ENCODE measurements around the gene CBX1. TPM values are rescaled to one million over a fixed set of nuclear protein-coding genes. Genes with fewer than 3 reads are reported as not detected.
"Not testable (repeated sequence)": the region's sequence is repeated elsewhere in the genome, so short reads cannot be mapped to it uniquely, and the experiment has no call there.

The CBX1 gene
- total RNA-seq, 2 experiments from 2014 or later: 5.5 to 6.6 TPM

DNA sequence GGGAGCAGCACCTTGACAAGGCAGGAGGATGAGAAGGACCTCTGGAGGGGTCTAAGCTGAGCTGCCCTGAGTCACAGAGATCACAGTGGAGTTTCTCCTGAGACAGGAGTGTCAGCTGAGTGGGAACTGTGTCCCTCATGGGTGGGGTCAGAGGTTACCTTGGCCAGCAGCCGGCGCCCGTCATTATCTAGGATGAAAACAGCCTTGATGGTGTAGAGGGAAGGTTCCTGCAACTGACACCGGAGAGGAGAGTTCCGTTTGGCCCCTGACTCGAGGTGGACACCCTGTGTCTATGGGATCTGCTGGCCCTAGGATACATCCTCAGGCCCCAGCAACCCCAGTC is 64.6 kb downstream of the CBX1 start:
- TF ChIP-seq, protein P1, sequence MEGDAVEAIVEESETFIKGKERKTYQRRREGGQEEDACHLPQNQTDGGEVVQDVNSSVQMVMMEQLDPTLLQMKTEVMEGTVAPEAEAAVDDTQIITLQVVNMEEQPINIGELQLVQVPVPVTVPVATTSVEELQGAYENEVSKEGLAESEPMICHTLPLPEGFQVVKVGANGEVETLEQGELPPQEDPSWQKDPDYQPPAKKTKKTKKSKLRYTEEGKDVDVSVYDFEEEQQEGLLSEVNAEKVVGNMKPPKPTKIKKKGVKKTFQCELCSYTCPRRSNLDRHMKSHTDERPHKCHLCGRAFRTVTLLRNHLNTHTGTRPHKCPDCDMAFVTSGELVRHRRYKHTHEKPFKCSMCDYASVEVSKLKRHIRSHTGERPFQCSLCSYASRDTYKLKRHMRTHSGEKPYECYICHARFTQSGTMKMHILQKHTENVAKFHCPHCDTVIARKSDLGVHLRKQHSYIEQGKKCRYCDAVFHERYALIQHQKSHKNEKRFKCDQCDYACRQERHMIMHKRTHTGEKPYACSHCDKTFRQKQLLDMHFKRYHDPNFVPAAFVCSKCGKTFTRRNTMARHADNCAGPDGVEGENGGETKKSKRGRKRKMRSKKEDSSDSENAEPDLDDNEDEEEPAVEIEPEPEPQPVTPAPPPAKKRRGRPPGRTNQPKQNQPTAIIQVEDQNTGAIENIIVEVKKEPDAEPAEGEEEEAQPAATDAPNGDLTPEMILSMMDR (IDR thresholded peaks at IDR 0.05): no peak
- Mint-ChIP-seq H3K27ac (no peak overlapping the region), H3K4me3 (peak overlapping the region; percentile 83), H3K27me3 (peaks cover 61% of the 10 kb centered on the region), H3K4me1 (ENCODE audit: low read depth) (peaks cover 9% of the 10 kb centered on the region), H3K36me3 (ENCODE audit: low read depth) (no peaks in the 10 kb centered on the region), H3K9me3 (no peaks in the 10 kb centered on the region)
- Histone ChIP-seq H3K4me3 (ENCODE audit: low read length) (peak overlapping the region; percentile 76), H3K27me3 (ENCODE audit: control insufficient read depth in 1 of 2, insufficient read depth in 2 of 2, low read length in 2 of 2) (peaks cover 17 to 26% of the 10 kb centered on the region in 2 experiments), H3K4me1 (ENCODE audit: insufficient read depth, low read length) (peaks cover 15% of the 10 kb centered on the region), H3K27ac (ENCODE audit: low read depth in 1 of 2, low read length in 2 of 2) (no peak overlapping the region), H3K36me3 (ENCODE audit: insufficient read depth, low read length) (no peaks in the 10 kb centered on the region), H3K9me3 (ENCODE audit: control insufficient read depth in 1 of 2, insufficient read depth in 1 of 2, low read length in 2 of 2) (no peaks in the 10 kb centered on the region)
- DNase-seq (no peak), ATAC-seq (ENCODE audit: poor library complexity) (no peak)
- intact Hi-C loops (cut with DNase I, micrococcal nuclease): loop anchor here in 1 of 2 experiments (1.0 kb wide), 1 partner anchor 38 kb away; no protein-coding TSS in a partner anchor
- ChIA-PET CTCF (interaction anchor here (0.8 to 2.8 kb wide), 6 partner anchors 10 to 65 kb away, joined by 3 to 23 read pairs (median 8); partner anchors contain the start of genes CDK5RAP3 and NFE2L1), POLR2A (interaction anchor here (0.8 to 1.7 kb wide), 3 partner anchors 11 to 12 kb away, joined by 3 to 7 read pairs (median 5); partner anchors contain the start of gene NFE2L1)

DNA sequence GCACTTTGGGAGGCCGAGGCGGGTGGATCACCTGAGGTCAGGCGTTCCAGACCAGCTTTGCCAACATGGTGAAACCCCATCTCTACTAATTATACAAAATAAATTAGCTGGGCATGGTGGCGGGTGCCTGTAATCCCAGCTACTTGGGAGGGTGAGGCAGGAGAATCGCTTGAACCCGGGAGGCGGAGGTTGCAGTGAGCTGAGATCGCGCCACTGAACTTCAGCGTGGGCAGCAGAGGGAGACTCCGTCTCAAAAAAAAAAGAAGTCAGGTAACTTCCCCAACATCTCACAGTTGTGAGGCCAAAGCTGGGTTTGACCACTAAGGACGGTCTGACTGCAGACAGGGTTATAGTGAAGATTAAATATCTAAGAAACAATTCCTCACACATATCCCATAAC is 66.5 kb downstream of the CBX1 start:
- H3K4me1 ChIP-seq (ENCODE audit: insufficient read depth, low read length): peaks cover 15% of the 10 kb centered on the region
- DNase-seq; H3K36me3 Mint-ChIP-seq (ENCODE audit: low read depth); H3K27ac Mint-ChIP-seq; H3K36me3 ChIP-seq (ENCODE audit: insufficient read depth, low read length); intact Hi-C loops (cut with DNase I, micrococcal nuclease); H3K4me3 ChIP-seq (ENCODE audit: low read length); ATAC-seq (ENCODE audit: poor library complexity); H3K9me3 ChIP-seq (ENCODE audit: control insufficient read depth in 1 of 2, insufficient read depth in 1 of 2, low read length in 2 of 2); H3K27ac ChIP-seq (ENCODE audit: low read depth in 1 of 2, low read length in 2 of 2); H3K9me3 Mint-ChIP-seq; H3K4me3 Mint-ChIP-seq; H3K4me1 Mint-ChIP-seq (ENCODE audit: low read depth): not testable (repeated sequence)
- ChIA-PET POLR2A (interaction anchor here (0.7 to 1.2 kb wide), 2 partner anchors 13 to 139 kb away, joined by 3 to 4 read pairs; no protein-coding TSS in a partner anchor), CTCF (interaction anchor here (0.9 to 2.8 kb wide), 2 partner anchors 8 to 13 kb away, joined by 3 to 23 read pairs; partner anchors contain the start of gene NFE2L1)
- H3K27me3 ChIP-seq (ENCODE audit: control insufficient read depth in 1 of 2, insufficient read depth in 2 of 2, low read length in 2 of 2): peaks cover 24 to 34% of the 10 kb centered on the region in 2 experiments
- H3K27me3 Mint-ChIP-seq: peaks cover 76% of the 10 kb centered on the region

DNA sequence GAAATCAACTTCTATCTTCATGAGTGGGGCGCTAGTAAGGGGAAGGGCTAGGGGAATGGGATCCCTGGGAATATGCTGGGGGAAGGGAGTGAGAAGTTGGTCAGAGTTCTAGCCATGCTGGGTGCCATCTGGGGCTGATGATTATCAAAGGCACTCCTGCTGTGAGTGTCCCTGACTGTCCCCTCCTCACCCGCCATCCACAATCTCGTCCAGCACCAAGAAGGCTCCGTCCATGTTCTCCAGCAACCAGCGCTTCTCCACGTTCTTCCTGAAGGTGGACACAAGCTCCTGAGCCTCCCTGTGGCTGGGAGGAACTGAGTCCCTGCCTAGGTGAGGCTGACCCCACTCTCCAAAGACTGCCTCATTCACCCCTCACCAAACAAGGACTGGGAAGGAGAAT is 69.3 kb downstream of the CBX1 start:
- Histone ChIP-seq H3K36me3 (ENCODE audit: insufficient read depth, low read length) (no peaks in the 10 kb centered on the region), H3K4me3 (ENCODE audit: low read length) (no peak overlapping the region), H3K4me1 (ENCODE audit: insufficient read depth, low read length) (peaks cover 5% of the 10 kb centered on the region), H3K27me3 (ENCODE audit: control insufficient read depth in 1 of 2, insufficient read depth in 2 of 2, low read length in 2 of 2) (peaks cover 10 to 33% of the 10 kb centered on the region in 2 experiments), H3K27ac (ENCODE audit: low read depth in 1 of 2, low read length in 2 of 2) (no peak overlapping the region), H3K9me3 (ENCODE audit: control insufficient read depth in 1 of 2, insufficient read depth in 1 of 2, low read length in 2 of 2) (no peaks in the 10 kb centered on the region)
- Mint-ChIP-seq H3K27me3 (peaks cover 75% of the 10 kb centered on the region), H3K36me3 (ENCODE audit: low read depth) (no peaks in the 10 kb centered on the region), H3K27ac (no peak overlapping the region), H3K4me1 (ENCODE audit: low read depth) (no peaks in the 10 kb centered on the region), H3K9me3 (no peaks in the 10 kb centered on the region), H3K4me3 (no peak overlapping the region)
- TF ChIP-seq, protein P1 (IDR thresholded peaks at IDR 0.05): no peak
- CTCF ChIA-PET: interaction anchor here (0.7 kb wide), 1 partner anchor 73 kb away, joined by 3 read pairs; no protein-coding TSS in a partner anchor
- POLR2A ChIA-PET: no interaction called here
- intact Hi-C loops (cut with DNase I, micrococcal nuclease): no loop called here
- DNase-seq (no peak), ATAC-seq (ENCODE audit: poor library complexity) (no peak)
